Neural cell (in vitro differentiated cells): ENCODE data around the gene LARGE1. TPM values are rescaled to one million over a fixed set of nuclear protein-coding genes. Genes with fewer than 3 reads are reported as not detected.

ENCODE experiments used
- H2AFZ ChIP-seq: fragments of 200-600, 300-800 bp; sonication (generic), shearing (Covaris generic); 2 replicates; pipeline ENCODE4 v1.6.0; 2014; ENCODE audit warnings: low read depth, mild to moderate bottlenecking, antibody characterized with exemption, low read length, moderate library complexity
- H3F3A ChIP-seq: fragments of 200-600 bp; shearing (Covaris generic); 2 replicates; pipeline ENCODE4 v1.6.1; 2016; ENCODE audit warnings: mild to moderate bottlenecking, moderate library complexity, mixed read lengths, antibody characterized with exemption, low read length; ENCODE audit not compliant: insufficient read depth, poor library complexity, severe bottlenecking
- H3K27ac ChIP-seq: fragments of 200-600, 300-800 bp; sonication (generic), shearing (Covaris generic); 2 replicates; pipeline ENCODE4 v1.5.1; 2014; ENCODE audit warnings: mild to moderate bottlenecking, low read length, moderate library complexity
- H3K27me3 ChIP-seq: fragments of 300-800, 200-600 bp; sonication (generic), shearing (Covaris generic); 2 replicates; pipeline ENCODE4 v1.6.0; 2014; ENCODE audit warnings: mild to moderate bottlenecking, low read depth, low read length, moderate library complexity; ENCODE audit not compliant: insufficient read depth
- H3K36me3 ChIP-seq: fragments of 300-800, 200-600 bp; sonication (generic), shearing (Covaris generic); 2 replicates; pipeline ENCODE4 v1.5.1; 2014; ENCODE audit warnings: mild to moderate bottlenecking, antibody characterized with exemption, low read length, moderate library complexity; ENCODE audit not compliant: insufficient read depth
- H3K4me2 ChIP-seq: fragments of 300-800, 200-600 bp; sonication (generic), shearing (Covaris generic); 2 replicates; pipeline ENCODE4 v1.6.0; 2014; ENCODE audit warnings: mild to moderate bottlenecking, low read length
- H3K4me3 ChIP-seq: fragments of 300-800, 200-600 bp; sonication (generic), shearing (Covaris generic); 2 replicates; pipeline ENCODE4 v1.5.1; 2014; ENCODE audit warnings: mild to moderate bottlenecking, low read length, moderate library complexity
- H3K79me2 ChIP-seq: fragments of 200-600 bp; shearing (Covaris generic); replicated peaks from 2 replicates; pipeline ENCODE4 v1.6.0; 2014; ENCODE audit warnings: mild to moderate bottlenecking, low read length, moderate library complexity; ENCODE audit not compliant: insufficient read depth
- H3K9ac ChIP-seq: fragments of 300-800, 200-600 bp; sonication (generic), shearing (Covaris generic); 2 replicates; pipeline ENCODE4 v1.6.1; 2016; ENCODE audit warnings: mild to moderate bottlenecking, low read length, mixed read lengths
- H3K9me2 ChIP-seq: fragments of 200-600 bp; shearing (Covaris generic); 2 replicates; pipeline ENCODE4 v1.6.1; 2016; ENCODE audit warnings: mild to moderate bottlenecking, low read length, mixed read lengths; ENCODE audit not compliant: insufficient read depth
- H3K9me3 ChIP-seq: fragments of 200-600, 300-800 bp; sonication (generic), shearing (Covaris generic); 2 replicates; pipeline ENCODE4 v1.6.1; 2016; ENCODE audit warnings: mild to moderate bottlenecking, mixed run types, low read length, moderate library complexity, mixed read lengths
- H4K20me1 ChIP-seq: fragments of 200-600 bp; shearing (Covaris generic); 2 replicates; pipeline ENCODE4 v1.6.1; 2016; ENCODE audit warnings: mild to moderate bottlenecking, mixed run types; ENCODE audit not compliant: insufficient read depth
- CTCF ChIP-seq: fragments of 450-650 bp; IDR thresholded peaks from 2 replicates; pipeline ENCODE4 v1.5.1; 2014; ENCODE audit warnings: antibody characterized with exemption, mild to moderate bottlenecking, moderate library complexity; ENCODE audit not compliant: poor library complexity, severe bottlenecking
- EP300 ChIP-seq: fragments of 450-650 bp; conservative IDR thresholded peaks from 2 replicates; pipeline ENCODE4 v1.6.1; 2014; ENCODE audit warnings: antibody characterized with exemption, mild to moderate bottlenecking, moderate library complexity; ENCODE audit not compliant: poor library complexity, severe bottlenecking
- EZH2 ChIP-seq: fragments of 200-600, 300-800 bp; shearing (Covaris generic), sonication (generic); IDR thresholded peaks from 2 replicates; pipeline ENCODE4 v1.6.1; 2014; ENCODE audit warnings: antibody characterized with exemption, low read length, borderline replicate concordance, mild to moderate bottlenecking; ENCODE audit not compliant: insufficient read depth, poor library complexity, severe bottlenecking
- MXI1 ChIP-seq: fragments of 450-650 bp; conservative IDR thresholded peaks from 2 replicates; pipeline ENCODE4 v1.6.1; 2014; ENCODE audit warnings: antibody characterized with exemption, mild to moderate bottlenecking; ENCODE audit not compliant: poor library complexity, severe bottlenecking
- POLR2AphosphoS5 ChIP-seq: IDR thresholded peaks from 2 replicates; pipeline ENCODE4 v1.6.1; 2012
- RAD21 ChIP-seq: fragments of 450-650 bp; conservative IDR thresholded peaks from 2 replicates; pipeline ENCODE4 v1.6.1; 2014; ENCODE audit warnings: antibody characterized with exemption, mild to moderate bottlenecking, moderate library complexity
- REST ChIP-seq: IDR thresholded peaks from 2 replicates; pipeline ENCODE4 v1.6.1; 2012; ENCODE audit warnings: borderline replicate concordance
- SMC3 ChIP-seq: fragments of 450-650 bp; conservative IDR thresholded peaks from 2 replicates; pipeline ENCODE4 v1.6.1; 2014; ENCODE audit warnings: antibody characterized with exemption, mild to moderate bottlenecking, moderate library complexity; ENCODE audit not compliant: poor library complexity
- TAF1 ChIP-seq: IDR thresholded peaks from 2 replicates; pipeline ENCODE4 v1.6.1; 2012; ENCODE audit warnings: low read depth
- polyA plus RNA-seq: library from polyadenylated mRNA; depleted of rRNA; stranded (reverse); fragments of >200 nt; gene quantifications from 2 replicates; pipeline ENCODE4 v1.2.3, GENCODE V29; 2014

The LARGE1 gene
- polyA plus RNA-seq, 1 donor from 2014 or later, result 27.5 TPM

- Histone ChIP-seq H3K4me2 (no peak overlapping the region), H3K36me3 (no peaks in the 10 kb centered on the region), H3K9me2 (no peaks in the 10 kb centered on the region), H2AFZ (no peak overlapping the region), H3K4me3 (no peak overlapping the region), H3K27me3 (no peaks in the 10 kb centered on the region), H3K79me2 (no peaks in the 10 kb centered on the region), H3K27ac (no peak overlapping the region), H4K20me1 (no peaks in the 10 kb centered on the region), H3K9me3 (no peaks in the 10 kb centered on the region), H3K9ac (no peak overlapping the region), H3F3A (no peaks in the 10 kb centered on the region)
- TF ChIP-seq MXI1, result no peak
- no peak for TF ChIP-seq TAF1
- no peak for TF ChIP-seq RAD21
- TF ChIP-seq REST, result no peak
- no peak for TF ChIP-seq EZH2
- TF ChIP-seq SMC3, result no peak
- TF ChIP-seq CTCF, result no peak
- no peak for TF ChIP-seq EP300
- TF ChIP-seq POLR2AphosphoS5, result no peak
Observed at GRCh38 chr22:33896154-33896553, 24.1 kb downstream of the LARGE1 start.

GRCh38 chr22:33895444-33895843 lies 24.8 kb downstream of the LARGE1 start:
- no peaks in the 10 kb centered on the region for H3K27me3 ChIP-seq
- no peaks in the 10 kb centered on the region for H3F3A ChIP-seq
- no peaks in the 10 kb centered on the region for H3K79me2 ChIP-seq
- no peak overlapping the region for H3K9ac ChIP-seq
- H3K9me3 ChIP-seq, result no peaks in the 10 kb centered on the region
- H3K27ac ChIP-seq, result no peak overlapping the region
- H3K4me2 ChIP-seq, result no peak overlapping the region
- H3K36me3 ChIP-seq, result no peaks in the 10 kb centered on the region
- H3K9me2 ChIP-seq, result no peaks in the 10 kb centered on the region
- no peak overlapping the region for H3K4me3 ChIP-seq
- TF ChIP-seq CTCF (no peak), MXI1 (no peak), EZH2 (no peak), REST (no peak), RAD21 (no peak), TAF1 (no peak), SMC3 (no peak), EP300 (no peak), POLR2AphosphoS5 (no peak)
- H4K20me1 ChIP-seq, result no peaks in the 10 kb centered on the region
- no peak overlapping the region for H2AFZ ChIP-seq
